ENCODE results near the gene CLEC16A.

Gene CLEC16A

DNA sequence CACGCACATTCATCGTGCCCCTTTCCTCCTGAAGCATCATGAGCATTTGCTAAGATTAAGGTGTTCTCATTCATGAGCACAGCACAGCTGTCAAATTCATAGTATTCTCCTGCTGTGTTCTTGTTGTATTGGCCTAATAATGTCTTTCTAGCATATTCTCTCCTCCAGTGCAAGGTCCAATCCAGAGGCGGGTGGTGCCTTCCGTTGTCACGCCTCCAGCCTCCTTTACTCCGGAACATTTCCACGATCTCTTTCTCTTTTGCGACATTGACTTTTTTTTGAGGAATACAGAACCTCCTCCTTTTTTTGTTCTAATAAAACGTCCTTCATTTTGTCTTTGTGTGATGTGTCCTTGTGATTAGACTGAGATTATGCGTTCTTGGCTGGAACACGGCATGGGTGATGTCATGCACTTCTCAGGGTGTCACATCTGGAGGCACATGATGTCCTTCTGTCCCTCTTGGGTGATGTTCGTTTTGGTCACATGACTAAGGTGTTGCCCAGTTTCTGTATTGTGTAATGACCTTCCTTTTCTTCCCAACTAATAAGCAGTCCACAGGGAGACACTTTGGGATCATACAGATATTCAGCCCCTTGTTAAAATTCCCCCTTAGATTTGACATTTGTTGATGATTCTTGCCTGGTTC, 66.3 kb downstream of the CLEC16A start:
- H3K9ac ChIP-seq (ENCODE audit: low read depth, low read length), result no peak overlapping the region
- H3K36me3 ChIP-seq (ENCODE audit: insufficient read depth, low read length), result 0 out of 2 replicates have a peak, but pooled peaks cover 4% of the 10 kb centered on the region
- H3K9me3 ChIP-seq (ENCODE audit: insufficient read depth, low read depth, low read length), result no peaks in the 10 kb centered on the region
- H3K27me3 ChIP-seq (ENCODE audit: insufficient read depth, low read length), result no peaks in the 10 kb centered on the region
- H3K4me3 ChIP-seq (ENCODE audit: low read length), result no peak overlapping the region
- H3K4me1 ChIP-seq (ENCODE audit: insufficient read depth, low read length), result peaks cover 11% of the 10 kb centered on the region
- WGBS, result 96% methylated on average over 11 of the region's 12 CpGs
- no peak overlapping the region for H3K27ac ChIP-seq (ENCODE audit: low read depth, low read length)

DNA sequence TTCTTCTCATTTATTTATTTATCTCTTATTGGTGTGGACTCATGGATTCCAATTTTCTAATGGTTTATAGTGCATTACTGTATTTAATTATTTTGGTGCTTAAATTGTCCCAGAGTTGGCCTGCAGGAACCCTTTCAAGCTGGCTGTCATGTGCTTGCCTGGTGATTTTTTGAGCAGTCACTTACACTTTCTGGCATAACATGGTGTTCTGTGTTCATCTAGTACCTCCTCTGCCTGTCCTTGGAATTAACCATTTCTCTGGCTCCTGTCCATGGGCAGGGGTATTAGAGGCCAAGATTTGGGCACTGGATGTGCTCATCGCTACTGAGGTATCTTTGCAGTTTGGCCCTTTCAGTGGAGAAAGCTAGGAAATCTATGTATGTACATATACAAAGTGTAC, 67.0 kb downstream of the CLEC16A start:
- WGBS, result 100% methylated on average over 1 of the region's 1 CpG
- no peak overlapping the region for H3K27ac ChIP-seq (ENCODE audit: low read depth, low read length)
- 0 out of 2 replicates have a peak, but pooled peaks cover 4% of the 10 kb centered on the region for H3K36me3 ChIP-seq (ENCODE audit: insufficient read depth, low read length)
- no peaks in the 10 kb centered on the region for H3K27me3 ChIP-seq (ENCODE audit: insufficient read depth, low read length)
- H3K9ac ChIP-seq (ENCODE audit: low read depth, low read length), result no peak overlapping the region
- no peak overlapping the region for H3K4me3 ChIP-seq (ENCODE audit: low read length)
- no peaks in the 10 kb centered on the region for H3K9me3 ChIP-seq (ENCODE audit: insufficient read depth, low read depth, low read length)
- H3K4me1 ChIP-seq (ENCODE audit: insufficient read depth, low read length), result peaks cover 11% of the 10 kb centered on the region

DNA sequence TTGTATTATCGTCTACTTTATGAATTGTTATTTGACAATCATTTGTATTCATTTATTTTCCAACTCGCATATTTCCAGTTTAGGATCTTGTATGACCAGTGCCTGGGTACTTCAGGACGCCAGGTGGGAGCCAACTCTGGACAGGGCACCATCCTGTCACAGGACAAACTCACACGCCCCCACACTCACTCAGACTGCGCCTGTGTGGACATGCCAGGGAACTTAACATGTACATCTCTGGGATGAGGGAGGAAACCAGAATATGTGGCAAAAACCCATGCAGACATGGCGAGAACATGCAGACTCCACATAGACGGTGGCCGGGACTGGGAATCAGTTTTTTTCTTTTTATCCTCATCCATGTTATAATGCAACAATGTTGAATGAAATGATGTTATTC, 68.5 kb downstream of the CLEC16A start:
- H3K4me1 ChIP-seq (ENCODE audit: insufficient read depth, low read length), result peaks cover 5% of the 10 kb centered on the region
- no peak overlapping the region for H3K9ac ChIP-seq (ENCODE audit: low read depth, low read length)
- no peak overlapping the region for H3K4me3 ChIP-seq (ENCODE audit: low read length)
- no peaks in the 10 kb centered on the region for H3K9me3 ChIP-seq (ENCODE audit: insufficient read depth, low read depth, low read length)
- H3K27ac ChIP-seq (ENCODE audit: low read depth, low read length), result no peak overlapping the region
- WGBS, result 97% methylated on average over 5 of the region's 8 CpGs
- H3K27me3 ChIP-seq (ENCODE audit: insufficient read depth, low read length), result no peaks in the 10 kb centered on the region
- H3K36me3 ChIP-seq (ENCODE audit: insufficient read depth, low read length), result 0 out of 2 replicates have a peak, but pooled peaks cover 4% of the 10 kb centered on the region

DNA sequence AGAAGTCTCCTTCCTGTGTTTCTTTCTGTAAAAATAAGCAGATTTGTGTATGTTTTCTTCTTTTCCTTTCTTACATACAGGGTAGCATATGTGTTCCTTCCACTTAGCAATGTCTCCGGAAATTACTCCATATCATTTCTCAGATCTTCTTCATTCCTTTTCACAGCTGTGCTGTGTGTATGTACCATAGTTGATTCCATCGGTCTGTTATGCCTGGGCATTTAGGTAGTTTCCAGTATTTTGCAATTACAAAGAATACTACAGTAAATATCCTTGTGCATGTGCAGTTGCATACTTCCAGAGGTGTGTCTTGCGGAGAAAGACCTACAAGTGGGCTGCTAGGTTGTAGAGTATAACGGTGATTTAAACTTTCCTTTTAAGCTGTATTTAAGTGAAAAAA, 69.8 kb downstream of the CLEC16A start:
- Histone ChIP-seq H3K27ac (ENCODE audit: low read depth, low read length) (no peak overlapping the region), H3K36me3 (ENCODE audit: insufficient read depth, low read length) (0 out of 2 replicates have a peak, but pooled peaks cover 4% of the 10 kb centered on the region), H3K27me3 (ENCODE audit: insufficient read depth, low read length) (no peaks in the 10 kb centered on the region), H3K9ac (ENCODE audit: low read depth, low read length) (no peak overlapping the region), H3K9me3 (ENCODE audit: insufficient read depth, low read depth, low read length) (no peaks in the 10 kb centered on the region), H3K4me1 (ENCODE audit: insufficient read depth, low read length) (no peaks in the 10 kb centered on the region), H3K4me3 (ENCODE audit: low read length) (no peak overlapping the region)
- 80% methylated on average over 2 of the region's 4 CpGs for WGBS

DNA sequence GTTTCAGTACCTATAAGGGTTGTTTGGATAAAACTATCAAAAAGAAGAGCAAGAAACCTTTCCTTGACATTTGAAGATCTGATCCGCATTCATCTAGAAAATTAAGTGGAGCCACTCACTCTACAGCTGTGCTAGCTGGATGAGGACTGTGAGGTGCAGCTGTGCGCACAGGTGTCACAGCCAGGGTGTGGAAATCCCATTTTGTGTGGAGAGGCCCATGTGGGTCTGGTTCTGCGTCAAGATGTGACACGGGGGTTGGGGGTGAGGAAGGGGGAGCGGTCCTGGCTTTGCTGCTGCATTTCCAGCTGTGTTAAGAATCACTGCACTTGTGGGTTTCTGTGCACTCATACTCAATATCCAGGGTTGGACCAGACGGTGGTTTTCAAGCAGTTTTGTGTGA, 70.7 kb downstream of the CLEC16A start:
- H3K27me3 ChIP-seq (ENCODE audit: insufficient read depth, low read length), result no peaks in the 10 kb centered on the region
- no peak overlapping the region for H3K4me3 ChIP-seq (ENCODE audit: low read length)
- 98% methylated on average over 6 of the region's 6 CpGs for WGBS
- 0 out of 2 replicates have a peak, but pooled peaks cover 4% of the 10 kb centered on the region for H3K36me3 ChIP-seq (ENCODE audit: insufficient read depth, low read length)
- no peaks in the 10 kb centered on the region for H3K4me1 ChIP-seq (ENCODE audit: insufficient read depth, low read length)
- no peak overlapping the region for H3K27ac ChIP-seq (ENCODE audit: low read depth, low read length)
- H3K9ac ChIP-seq (ENCODE audit: low read depth, low read length), result no peak overlapping the region
- H3K9me3 ChIP-seq (ENCODE audit: insufficient read depth, low read depth, low read length), result no peaks in the 10 kb centered on the region

DNA sequence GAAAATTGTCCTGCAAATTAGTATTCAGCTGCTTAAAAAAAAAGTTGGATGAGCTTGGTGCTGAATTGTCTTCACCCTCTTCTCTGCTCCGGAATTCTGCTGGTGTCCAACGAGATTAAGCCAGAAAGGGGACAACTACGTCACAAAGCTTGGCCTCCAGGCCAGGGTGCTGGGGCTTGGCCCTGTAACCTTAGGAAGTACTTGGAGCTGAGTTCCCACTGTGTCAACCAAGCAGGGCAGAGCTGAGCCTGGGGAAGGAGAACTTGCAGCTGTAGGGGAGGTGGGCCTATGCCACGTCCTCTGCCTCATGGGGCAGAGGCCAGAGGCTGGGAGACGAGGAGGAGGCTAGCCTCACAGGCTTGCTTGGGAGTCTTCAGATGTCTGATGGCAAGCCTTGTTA, 71.2 kb downstream of the CLEC16A start:
- H3K4me1 ChIP-seq (ENCODE audit: insufficient read depth, low read length), result no peaks in the 10 kb centered on the region
- peaks cover 9% of the 10 kb centered on the region; the same call in 1 of the 2 replicates for H3K36me3 ChIP-seq (ENCODE audit: insufficient read depth, low read length)
- H3K27ac ChIP-seq (ENCODE audit: low read depth, low read length), result no peak overlapping the region
- no peak overlapping the region for H3K9ac ChIP-seq (ENCODE audit: low read depth, low read length)
- H3K27me3 ChIP-seq (ENCODE audit: insufficient read depth, low read length), result no peaks in the 10 kb centered on the region
- WGBS, result 93% methylated on average over 5 of the region's 5 CpGs
- no peak overlapping the region for H3K4me3 ChIP-seq (ENCODE audit: low read length)
- no peaks in the 10 kb centered on the region for H3K9me3 ChIP-seq (ENCODE audit: insufficient read depth, low read depth, low read length)

DNA sequence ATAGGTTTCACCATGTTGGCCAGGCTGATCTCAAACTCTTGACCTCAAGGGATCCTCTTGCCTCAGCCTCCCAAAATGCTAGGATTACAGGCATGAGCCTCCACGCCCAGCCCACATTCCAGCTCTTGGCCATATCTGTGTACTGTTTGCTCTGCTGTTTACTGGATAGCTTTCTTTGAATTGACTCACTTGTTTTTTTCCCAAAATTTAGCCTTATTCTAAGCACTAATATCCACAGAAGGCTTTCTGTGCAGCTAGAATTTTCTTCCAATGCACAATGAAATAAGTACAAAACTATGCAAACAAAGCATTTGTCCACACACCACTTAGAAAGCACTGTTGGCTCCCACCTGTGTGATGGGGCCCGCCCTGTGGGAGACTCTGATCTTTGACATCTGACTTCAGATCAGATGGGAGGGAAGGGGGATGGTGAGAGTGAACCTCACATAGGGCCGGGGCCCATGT, 72.2 kb downstream of the CLEC16A start:
- Histone ChIP-seq H3K36me3 (ENCODE audit: insufficient read depth, low read length) (peaks cover 7% of the 10 kb centered on the region; the same call in 1 of the 2 replicates), H3K4me3 (ENCODE audit: low read length) (no peak overlapping the region), H3K27me3 (ENCODE audit: insufficient read depth, low read length) (no peaks in the 10 kb centered on the region), H3K9me3 (ENCODE audit: insufficient read depth, low read depth, low read length) (no peaks in the 10 kb centered on the region), H3K4me1 (ENCODE audit: insufficient read depth, low read length) (no peaks in the 10 kb centered on the region), H3K9ac (ENCODE audit: low read depth, low read length) (no peak overlapping the region), H3K27ac (ENCODE audit: low read depth, low read length) (no peak overlapping the region)
- 88% methylated on average over 3 of the region's 3 CpGs for WGBS

DNA sequence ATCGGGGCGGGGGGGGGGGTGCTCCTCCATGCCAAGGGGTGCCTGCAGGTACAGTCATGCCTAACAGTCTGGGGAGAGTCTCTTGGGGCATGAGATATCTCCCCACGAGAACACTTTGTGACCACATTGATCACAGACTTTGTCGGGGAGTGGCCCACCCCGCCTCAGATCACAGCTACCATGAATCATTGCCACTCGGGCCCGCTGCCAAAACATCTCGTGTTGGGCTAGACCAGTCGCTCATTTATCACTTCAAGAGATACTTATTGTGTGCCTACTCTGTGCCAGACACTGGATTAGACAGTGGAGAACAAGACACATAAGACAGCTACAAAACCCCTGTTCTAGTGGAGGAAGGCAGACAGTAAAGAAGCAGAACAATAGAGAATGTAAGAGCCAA, 72.6 kb downstream of the CLEC16A start:
- H3K4me1 ChIP-seq (ENCODE audit: insufficient read depth, low read length), result no peaks in the 10 kb centered on the region
- H3K27me3 ChIP-seq (ENCODE audit: insufficient read depth, low read length), result no peaks in the 10 kb centered on the region
- no peak overlapping the region for H3K27ac ChIP-seq (ENCODE audit: low read depth, low read length)
- H3K36me3 ChIP-seq (ENCODE audit: insufficient read depth, low read length), result peaks cover 6% of the 10 kb centered on the region; the same call in 1 of the 2 replicates
- H3K9ac ChIP-seq (ENCODE audit: low read depth, low read length), result no peak overlapping the region
- 95% methylated on average over 9 of the region's 9 CpGs for WGBS
- H3K9me3 ChIP-seq (ENCODE audit: insufficient read depth, low read depth, low read length), result no peaks in the 10 kb centered on the region
- H3K4me3 ChIP-seq (ENCODE audit: low read length), result no peak overlapping the region

DNA sequence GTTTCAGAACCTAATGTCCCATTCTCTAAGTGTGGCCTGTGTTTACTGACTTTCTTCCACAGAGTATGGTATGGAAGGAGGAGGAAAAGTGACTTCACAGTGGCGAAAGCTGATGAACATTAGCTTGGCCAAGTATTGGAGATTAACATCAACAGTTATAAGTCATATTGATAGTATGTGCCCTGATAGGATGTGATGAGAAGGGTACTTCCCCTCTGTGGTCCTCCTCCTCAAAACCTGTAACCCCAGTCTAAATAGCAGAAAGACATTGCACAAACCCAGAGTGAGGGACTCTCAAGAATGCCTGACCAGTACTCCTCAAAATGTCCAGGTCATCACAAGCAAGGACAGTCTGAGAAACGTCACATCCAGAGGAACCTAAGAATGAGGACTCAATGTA, 73.1 kb downstream of the CLEC16A start:
- no peaks in the 10 kb centered on the region for H3K27me3 ChIP-seq (ENCODE audit: insufficient read depth, low read length)
- no peak overlapping the region for H3K27ac ChIP-seq (ENCODE audit: low read depth, low read length)
- 95% methylated on average over 2 of the region's 2 CpGs for WGBS

DNA sequence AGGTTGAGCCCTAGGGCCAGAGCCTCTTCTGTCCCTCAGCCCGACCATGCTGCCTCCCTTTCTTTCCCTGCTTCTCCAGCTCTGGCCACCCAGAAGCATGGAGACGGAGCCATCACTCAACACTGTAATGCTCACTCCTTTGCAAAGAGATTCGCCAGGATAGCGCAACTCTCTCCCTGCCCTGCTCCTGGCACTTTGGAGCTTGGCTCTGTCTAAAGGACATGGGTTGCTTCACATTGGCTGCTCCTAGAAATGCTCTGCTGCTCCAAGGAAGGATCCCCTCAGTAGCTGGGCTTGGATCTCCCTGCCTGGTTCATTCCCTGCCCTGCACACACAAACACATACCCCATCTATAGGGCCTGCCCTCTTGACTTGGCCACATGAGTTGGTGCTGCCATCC, 76.0 kb downstream of the CLEC16A start:
- Histone ChIP-seq H3K4me1 (ENCODE audit: insufficient read depth, low read length) (no peaks in the 10 kb centered on the region), H3K4me3 (ENCODE audit: low read length) (no peak overlapping the region), H3K36me3 (ENCODE audit: insufficient read depth, low read length) (peaks cover 6% of the 10 kb centered on the region; the same call in 1 of the 2 replicates), H3K27me3 (ENCODE audit: insufficient read depth, low read length) (no peaks in the 10 kb centered on the region), H3K9ac (ENCODE audit: low read depth, low read length) (no peak overlapping the region), H3K27ac (ENCODE audit: low read depth, low read length) (no peak overlapping the region), H3K9me3 (ENCODE audit: insufficient read depth, low read depth, low read length) (no peaks in the 10 kb centered on the region)
- WGBS, result 92% methylated on average over 4 of the region's 4 CpGs

More for the DNA sequence above, 73.1 kb downstream of the CLEC16A start:
- no peak overlapping the region for H3K9ac ChIP-seq (ENCODE audit: low read depth, low read length)
- H3K4me1 ChIP-seq (ENCODE audit: insufficient read depth, low read length), result no peaks in the 10 kb centered on the region
- no peak overlapping the region for H3K4me3 ChIP-seq (ENCODE audit: low read length)
- H3K36me3 ChIP-seq (ENCODE audit: insufficient read depth, low read length), result peaks cover 6% of the 10 kb centered on the region; the same call in 1 of the 2 replicates
- H3K9me3 ChIP-seq (ENCODE audit: insufficient read depth, low read depth, low read length), result no peaks in the 10 kb centered on the region

DNA sequence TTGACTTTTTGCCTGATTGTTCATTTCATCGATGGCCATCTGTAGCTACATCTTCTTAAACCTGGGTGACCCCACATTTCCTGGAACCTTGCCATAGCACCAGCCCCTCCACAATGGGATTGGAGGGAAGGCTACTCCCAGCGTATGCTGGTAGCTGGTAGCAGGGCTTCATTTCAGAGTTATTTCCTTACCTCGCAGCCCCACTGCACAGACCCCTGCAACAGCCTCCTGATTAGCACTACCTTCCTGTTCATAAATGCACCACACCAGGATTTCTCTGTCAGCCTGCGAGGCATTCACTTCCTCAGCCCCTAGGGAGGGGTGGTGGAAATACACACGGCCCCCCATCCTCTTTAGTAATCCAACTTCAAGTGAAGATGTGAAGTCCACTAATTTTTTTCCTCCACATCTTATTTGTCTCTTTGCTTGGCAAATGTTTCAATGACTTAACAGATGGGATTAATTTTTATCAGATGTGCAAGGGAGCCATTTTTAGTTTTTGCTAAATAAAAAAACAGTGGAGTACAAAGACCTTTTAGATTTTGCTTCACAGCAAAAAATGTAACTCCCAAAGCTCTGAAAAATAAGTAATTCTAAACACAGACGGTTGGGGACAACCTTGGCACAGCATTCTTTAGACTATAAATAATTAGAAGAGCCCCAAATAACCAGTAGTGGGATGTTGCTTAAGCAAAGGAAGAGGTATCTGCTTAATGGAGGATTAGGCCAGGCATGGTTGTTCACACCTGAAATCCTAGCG, 76.6 kb downstream of the CLEC16A start:
- H3K27me3 ChIP-seq (ENCODE audit: insufficient read depth, low read length), result no peaks in the 10 kb centered on the region
- H3K4me1 ChIP-seq (ENCODE audit: insufficient read depth, low read length), result no peaks in the 10 kb centered on the region
- H3K9me3 ChIP-seq (ENCODE audit: insufficient read depth, low read depth, low read length), result no peaks in the 10 kb centered on the region
- peaks cover 11% of the 10 kb centered on the region; the same call in 1 of the 2 replicates for H3K36me3 ChIP-seq (ENCODE audit: insufficient read depth, low read length)
- H3K4me3 ChIP-seq (ENCODE audit: low read length), result no peak overlapping the region
- no peak overlapping the region for H3K9ac ChIP-seq (ENCODE audit: low read depth, low read length)
- H3K27ac ChIP-seq (ENCODE audit: low read depth, low read length), result no peak overlapping the region
- WGBS, result 95% methylated on average over 7 of the region's 7 CpGs

All from HUES64 (cell line).